AG04450 (cell line): ENCODE results near the gene HCN2. TPM values are rescaled to one million over a fixed set of nuclear protein-coding genes. Genes with fewer than 3 reads are reported as not detected.

Experiments
- CTCF ChIA-PET: fragments of 300-600, 350-600 bp; formaldehyde crosslinking; extraction: SDS; loops from one replicate; lab custom pipeline; 2022; ENCODE audit warnings: antibody characterized with exemption, inconsistent platforms; lab: Charles Lee
- POLR2A ChIA-PET: fragments of 350-600 bp; formaldehyde crosslinking; extraction: SDS; loops from one replicate; lab custom pipeline; 2021; ENCODE audit warnings: antibody characterized with exemption, inconsistent platforms; lab: Yijun Ruan, JAX
- DNase-seq: peaks from one replicate; pipeline ENCODE4 v3.0.0-alpha.2; 2011; ENCODE audit warnings: low read depth, low spot score
- H3K27ac ChIP-seq: one replicate; pipeline ENCODE4 v1.5.1; 2012; ENCODE audit warnings: low read depth, low read length, control low read depth
- H3K27me3 ChIP-seq: one replicate; pipeline ENCODE4 v1.6.0; 2012; ENCODE audit warnings: low read length; ENCODE audit not compliant: control insufficient read depth, insufficient read depth
- H3K4me3 ChIP-seq: 2 replicates; pipeline ENCODE4 v1.5.1; 2011; ENCODE audit warnings: mild to moderate bottlenecking, low read depth, low read length, control low read depth
- H3K9me3 ChIP-seq: 2 replicates; pipeline ENCODE4 v1.5.1; 2012; ENCODE audit warnings: low read length; ENCODE audit not compliant: control insufficient read depth, insufficient read depth
- polyA plus RNA-seq: library from polyadenylated mRNA; depleted of rRNA; stranded (reverse); fragments of >200 nt; gene quantifications from 2 replicates; pipeline ENCODE4 v1.2.3, GENCODE V29; 2011
- TF ChIP-seq, protein P1 (sequence below): IDR thresholded peaks from 2 replicates; pipeline ENCODE4 v1.5.1; 2011; ENCODE audit warnings: low read depth, low read length, control low read depth, inconsistent platforms

Gene HCN2
- polyA plus RNA-seq, 1 experiment = 0.33 TPM

DNA sequence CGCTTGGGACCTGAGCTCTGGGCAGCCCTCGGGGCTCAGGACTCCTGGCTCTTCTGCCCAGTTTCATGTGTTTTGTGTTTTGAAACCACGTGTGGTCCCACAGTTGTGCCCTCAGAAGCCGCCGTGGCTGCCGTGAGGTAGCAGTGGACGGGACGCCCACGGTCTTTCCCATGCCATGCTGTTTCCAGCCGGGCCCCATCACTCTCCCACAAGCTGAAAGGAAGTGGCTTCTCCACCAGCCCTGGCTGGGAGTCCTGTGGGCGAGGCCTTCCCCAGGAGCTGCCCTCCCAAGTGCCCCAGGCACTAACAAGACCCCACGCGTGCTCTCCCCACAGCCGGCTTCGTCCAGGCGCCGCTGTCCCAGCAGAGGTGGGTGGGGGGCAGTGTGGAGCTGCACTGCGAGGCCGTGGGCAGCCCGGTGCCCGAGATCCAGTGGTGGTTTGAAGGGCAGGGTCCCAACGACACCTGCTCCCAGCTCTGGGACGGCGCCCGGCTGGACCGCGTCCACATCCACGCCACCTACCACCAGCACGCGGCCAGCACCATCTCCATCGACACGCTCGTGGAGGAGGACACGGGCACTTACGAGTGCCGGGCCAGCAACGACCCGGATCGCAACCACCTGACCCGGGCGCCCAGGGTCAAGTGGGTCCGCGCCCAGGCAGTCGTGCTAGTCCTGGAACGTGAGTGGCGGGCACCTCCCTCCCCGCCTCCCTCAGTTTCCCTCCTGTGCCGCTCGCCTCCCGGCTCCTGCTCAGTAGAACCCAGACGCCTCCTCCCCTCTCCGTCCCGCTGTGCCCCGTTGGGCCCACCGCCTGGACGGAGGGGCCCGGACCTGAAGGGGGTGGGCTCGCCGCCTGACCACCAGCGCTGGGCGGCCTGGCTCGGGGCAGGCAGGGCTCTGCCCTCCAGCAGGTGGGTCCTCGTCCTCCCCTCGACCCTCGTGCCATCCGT lies 12.0 kb upstream of the HCN2 start:
- peaks cover 3% of the 10 kb centered on the region; the same call in 1 of the 2 replicates for H3K9me3 ChIP-seq
- no peak for DNase-seq
- H3K27ac ChIP-seq = no peak overlapping the region
- H3K4me3 ChIP-seq = no peak overlapping the region
- ChIA-PET POLR2A (interaction anchor here (0.5 kb wide), 1 partner anchor 384 kb away, joined by 4 read pairs; no protein-coding TSS in a partner anchor), CTCF (interaction anchor here (0.8 kb wide), 1 partner anchor 45 kb away, joined by 3 read pairs; no protein-coding TSS in a partner anchor)
- no peaks in the 10 kb centered on the region for H3K27me3 ChIP-seq
- TF ChIP-seq, protein P1, sequence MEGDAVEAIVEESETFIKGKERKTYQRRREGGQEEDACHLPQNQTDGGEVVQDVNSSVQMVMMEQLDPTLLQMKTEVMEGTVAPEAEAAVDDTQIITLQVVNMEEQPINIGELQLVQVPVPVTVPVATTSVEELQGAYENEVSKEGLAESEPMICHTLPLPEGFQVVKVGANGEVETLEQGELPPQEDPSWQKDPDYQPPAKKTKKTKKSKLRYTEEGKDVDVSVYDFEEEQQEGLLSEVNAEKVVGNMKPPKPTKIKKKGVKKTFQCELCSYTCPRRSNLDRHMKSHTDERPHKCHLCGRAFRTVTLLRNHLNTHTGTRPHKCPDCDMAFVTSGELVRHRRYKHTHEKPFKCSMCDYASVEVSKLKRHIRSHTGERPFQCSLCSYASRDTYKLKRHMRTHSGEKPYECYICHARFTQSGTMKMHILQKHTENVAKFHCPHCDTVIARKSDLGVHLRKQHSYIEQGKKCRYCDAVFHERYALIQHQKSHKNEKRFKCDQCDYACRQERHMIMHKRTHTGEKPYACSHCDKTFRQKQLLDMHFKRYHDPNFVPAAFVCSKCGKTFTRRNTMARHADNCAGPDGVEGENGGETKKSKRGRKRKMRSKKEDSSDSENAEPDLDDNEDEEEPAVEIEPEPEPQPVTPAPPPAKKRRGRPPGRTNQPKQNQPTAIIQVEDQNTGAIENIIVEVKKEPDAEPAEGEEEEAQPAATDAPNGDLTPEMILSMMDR = no peak

DNA sequence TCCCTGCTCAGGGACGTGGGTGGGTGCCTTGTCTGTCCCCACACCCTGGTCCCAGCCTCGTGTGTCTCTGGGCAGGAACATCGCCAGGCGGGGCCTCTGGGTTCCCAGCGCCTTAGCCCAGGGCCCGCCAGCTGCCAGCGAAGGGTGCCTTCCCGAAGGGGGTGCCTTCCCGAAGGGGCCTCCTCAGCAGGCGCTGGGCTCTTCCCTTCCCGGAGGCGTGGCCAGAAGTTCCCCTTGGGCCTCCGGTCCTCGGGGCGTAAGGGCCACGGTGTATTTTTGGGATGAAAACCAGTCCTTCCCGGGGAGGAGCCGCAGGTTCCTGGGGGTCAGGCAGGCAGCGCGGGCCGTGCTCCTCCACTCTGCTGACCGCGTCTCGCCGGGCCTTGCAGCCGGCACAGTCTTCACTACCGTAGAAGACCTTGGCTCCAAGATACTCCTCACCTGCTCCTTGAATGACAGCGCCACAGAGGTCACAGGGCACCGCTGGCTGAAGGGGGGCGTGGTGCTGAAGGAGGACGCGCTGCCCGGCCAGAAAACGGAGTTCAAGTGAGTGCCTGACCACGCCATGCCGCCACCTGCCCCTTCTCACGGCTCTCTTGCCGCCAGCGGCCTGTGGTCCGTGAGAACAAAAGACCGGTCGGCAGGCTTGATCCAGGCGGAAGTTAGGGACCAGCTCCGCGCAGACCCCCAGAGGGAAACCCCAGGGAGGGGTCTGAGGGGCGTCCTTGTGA lies 10.4 kb upstream of the HCN2 start:
- ChIA-PET POLR2A (no interaction called here), CTCF (interaction anchor here (0.7 to 0.9 kb wide), 2 partner anchors 98 to 184 kb away, joined by 3 to 4 read pairs; no protein-coding TSS in a partner anchor)
- Histone ChIP-seq H3K4me3 (no peak overlapping the region), H3K27me3 (no peaks in the 10 kb centered on the region), H3K9me3 (peaks cover 3% of the 10 kb centered on the region; the same call in 1 of the 2 replicates), H3K27ac (no peak overlapping the region)
- TF ChIP-seq, protein P1 = no peak
- DNase-seq = no peak

DNA sequence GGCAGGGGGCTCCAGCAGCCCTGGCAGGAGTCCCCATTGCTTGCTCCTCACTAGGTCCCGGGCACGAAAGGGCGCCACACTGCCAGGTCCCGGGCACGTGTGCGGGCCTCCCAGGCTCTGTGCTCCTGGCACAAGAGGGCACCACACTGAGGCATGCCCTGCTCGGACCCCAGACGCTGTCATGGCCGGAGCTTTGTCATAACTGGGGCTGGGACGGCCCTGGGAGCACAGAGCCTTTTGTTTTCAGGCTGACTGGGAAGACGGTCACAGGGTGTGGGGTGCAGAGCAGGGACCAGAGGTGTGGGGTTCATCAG lies 9.9 kb upstream of the HCN2 start:
- H3K27ac ChIP-seq = no peak overlapping the region
- no peak for DNase-seq
- no peak overlapping the region for H3K4me3 ChIP-seq
- ChIA-PET CTCF (no interaction called here), POLR2A (no interaction called here)
- peaks cover 3% of the 10 kb centered on the region; the same call in 1 of the 2 replicates for H3K9me3 ChIP-seq
- TF ChIP-seq, protein P1 = no peak
- H3K27me3 ChIP-seq = no peaks in the 10 kb centered on the region

DNA sequence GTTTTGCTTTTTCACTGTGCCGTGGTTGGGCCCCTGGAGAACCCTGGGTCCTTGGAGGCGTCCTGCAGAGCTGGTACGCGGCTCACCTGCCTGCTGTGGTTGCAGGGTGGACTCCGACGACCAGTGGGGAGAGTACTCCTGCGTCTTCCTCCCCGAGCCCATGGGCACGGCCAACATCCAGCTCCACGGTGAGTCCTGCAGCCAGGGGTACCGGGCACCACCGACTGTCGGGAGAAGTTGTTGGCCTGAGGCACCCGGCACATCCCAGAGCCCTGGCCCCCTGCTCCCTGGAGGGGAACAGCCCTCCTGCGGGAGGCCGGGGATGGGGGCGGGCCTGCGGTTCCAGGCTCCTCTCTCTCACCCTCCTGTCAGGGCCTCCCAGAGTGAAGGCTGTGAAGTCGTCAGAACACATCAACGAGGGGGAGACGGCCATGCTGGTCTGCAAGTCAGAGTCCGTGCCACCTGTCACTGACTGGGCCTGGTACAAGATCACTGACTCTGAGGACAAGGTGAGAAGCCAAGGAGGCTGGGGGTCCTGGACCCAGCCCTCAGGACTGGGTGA lies 9.3 kb upstream of the HCN2 start:
- ChIA-PET CTCF (no interaction called here), POLR2A (no interaction called here)
- Histone ChIP-seq H3K9me3 (peaks cover 3% of the 10 kb centered on the region; the same call in 1 of the 2 replicates), H3K27ac (no peak overlapping the region), H3K27me3 (no peaks in the 10 kb centered on the region), H3K4me3 (no peak overlapping the region)
- DNase-seq = no peak
- TF ChIP-seq, protein P1 = no peak
